ENCODE measurements around the gene ALDH5A1. TPM values are rescaled to one million over a fixed set of nuclear protein-coding genes. Genes with fewer than 3 reads are reported as not detected.

ALDH5A1 gene
- total and polyA plus RNA-seq, 2 of the 13 experiments (the other 11 are each of a cell fraction or from before 2014, with no cell fraction given), result 12.8 to 32.5 TPM

- TF ChIP-seq ZNF142 (CRISPR knock-in tag; IDR thresholded peaks at IDR 0.05) (0 out of 2 replicates have a peak, but pooled peaks have one; percentile 23), ZNF574 (CRISPR knock-in tag; IDR thresholded peaks at IDR 0.05) (peak; percentile 73), ZNF777 (CRISPR knock-in tag; IDR thresholded peaks at IDR 0.05) (no peak), ZNF337 (CRISPR knock-in tag; IDR thresholded peaks at IDR 0.05; ENCODE audit: borderline replicate concordance, low read depth) (no peak), ZNF350 (CRISPR knock-in tag; IDR thresholded peaks at IDR 0.05; ENCODE audit: borderline replicate concordance, low read depth) (peak; percentile 83), ZNF143 (CRISPR knock-in tag; IDR thresholded peaks at IDR 0.05) (peak; percentile 80), STAG1 (CRISPR knock-in tag; IDR thresholded peaks at IDR 0.05) (no peak), ZSCAN9 (CRISPR knock-in tag; IDR thresholded peaks at IDR 0.05; ENCODE audit: borderline replicate concordance) (no peak), ZFYVE20 (CRISPR knock-in tag; IDR thresholded peaks at IDR 0.05; ENCODE audit: borderline replicate concordance, low read depth) (no peak), ZNF850 (CRISPR knock-in tag; conservative IDR thresholded peaks at IDR 0.05) (no peak), HOXA5 (CRISPR knock-in tag; IDR thresholded peaks at IDR 0.05) (no peak; the same call in 1 of the 2 replicates), FLYWCH1 (CRISPR knock-in tag; IDR thresholded peaks at IDR 0.05) (no peak)
- TF ChIP-seq, protein P1, sequence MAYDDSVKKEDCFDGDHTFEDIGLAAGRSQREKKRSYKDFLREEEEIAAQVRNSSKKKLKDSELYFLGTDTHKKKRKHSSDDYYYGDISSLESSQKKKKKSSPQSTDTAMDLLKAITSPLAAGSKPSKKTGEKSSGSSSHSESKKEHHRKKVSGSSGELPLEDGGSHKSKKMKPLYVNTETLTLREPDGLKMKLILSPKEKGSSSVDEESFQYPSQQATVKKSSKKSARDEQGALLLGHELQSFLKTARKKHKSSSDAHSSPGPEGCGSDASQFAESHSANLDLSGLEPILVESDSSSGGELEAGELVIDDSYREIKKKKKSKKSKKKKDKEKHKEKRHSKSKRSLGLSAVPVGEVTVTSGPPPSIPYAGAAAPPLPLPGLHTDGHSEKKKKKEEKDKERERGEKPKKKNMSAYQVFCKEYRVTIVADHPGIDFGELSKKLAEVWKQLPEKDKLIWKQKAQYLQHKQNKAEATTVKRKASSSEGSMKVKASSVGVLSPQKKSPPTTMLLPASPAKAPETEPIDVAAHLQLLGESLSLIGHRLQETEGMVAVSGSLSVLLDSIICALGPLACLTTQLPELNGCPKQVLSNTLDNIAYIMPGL (CRISPR knock-in tag; IDR thresholded peaks at IDR 0.05; ENCODE audit: borderline replicate concordance in 1 of 2, low read depth in 1 of 2), result peak; percentile 31 to 64; a peak in 2 of 4 replicates
- TF ChIP-seq, protein P2, sequence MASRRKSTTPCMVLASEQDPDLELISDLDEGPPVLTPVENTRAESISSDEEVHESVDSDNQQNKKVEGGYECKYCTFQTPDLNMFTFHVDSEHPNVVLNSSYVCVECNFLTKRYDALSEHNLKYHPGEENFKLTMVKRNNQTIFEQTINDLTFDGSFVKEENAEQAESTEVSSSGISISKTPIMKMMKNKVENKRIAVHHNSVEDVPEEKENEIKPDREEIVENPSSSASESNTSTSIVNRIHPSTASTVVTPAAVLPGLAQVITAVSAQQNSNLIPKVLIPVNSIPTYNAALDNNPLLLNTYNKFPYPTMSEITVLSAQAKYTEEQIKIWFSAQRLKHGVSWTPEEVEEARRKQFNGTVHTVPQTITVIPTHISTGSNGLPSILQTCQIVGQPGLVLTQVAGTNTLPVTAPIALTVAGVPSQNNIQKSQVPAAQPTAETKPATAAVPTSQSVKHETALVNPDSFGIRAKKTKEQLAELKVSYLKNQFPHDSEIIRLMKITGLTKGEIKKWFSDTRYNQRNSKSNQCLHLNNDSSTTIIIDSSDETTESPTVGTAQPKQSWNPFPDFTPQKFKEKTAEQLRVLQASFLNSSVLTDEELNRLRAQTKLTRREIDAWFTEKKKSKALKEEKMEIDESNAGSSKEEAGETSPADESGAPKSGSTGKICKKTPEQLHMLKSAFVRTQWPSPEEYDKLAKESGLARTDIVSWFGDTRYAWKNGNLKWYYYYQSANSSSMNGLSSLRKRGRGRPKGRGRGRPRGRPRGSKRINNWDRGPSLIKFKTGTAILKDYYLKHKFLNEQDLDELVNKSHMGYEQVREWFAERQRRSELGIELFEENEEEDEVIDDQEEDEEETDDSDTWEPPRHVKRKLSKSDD (CRISPR knock-in tag; IDR thresholded peaks at IDR 0.05; ENCODE audit: low read depth), result 0 out of 2 replicates have a peak, but pooled peaks have one; percentile 64
These were observed 10.1 kb downstream of the ALDH5A1 start (continued) for GRCh38 chr6:24504649-24505586.

Measured in HepG2 (cell line).